Measurements from ENCODE around the gene NPIPA5. TPM values are rescaled to one million over a fixed set of nuclear protein-coding genes. Genes with fewer than 3 reads are reported as not detected.
"Not testable (repeated sequence)": the region's sequence is repeated elsewhere in the genome, so short reads cannot be mapped to it uniquely, and the experiment has no call there.

Gene NPIPA5
- total RNA-seq, 1 donor from 2014 or later, result 4.2 TPM

DNA sequence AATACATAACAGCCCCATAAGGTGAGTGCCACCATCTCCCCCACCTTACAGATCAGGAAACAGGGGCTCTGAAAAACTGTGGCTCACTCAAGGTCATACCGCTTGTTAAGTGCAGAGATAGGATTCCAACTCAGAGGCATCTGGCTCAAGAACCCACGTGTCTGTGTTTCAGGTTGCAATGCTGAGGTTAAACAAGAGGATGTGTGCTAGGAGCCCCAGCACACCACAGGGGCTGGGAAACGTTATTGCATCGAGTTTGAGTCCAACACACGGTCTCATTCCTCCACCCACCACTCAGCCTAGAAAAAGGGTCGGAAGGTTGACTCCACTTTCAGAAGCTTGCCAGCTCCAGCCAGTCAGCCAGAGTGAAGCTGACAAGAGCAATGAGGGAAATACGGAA lies 29.4 kb downstream of the NPIPA5 start:
- not testable (repeated sequence) for H3K27ac ChIP-seq (ENCODE audit: low read depth, low read length); H3K4me1 ChIP-seq (ENCODE audit: control insufficient read depth in 3 of 3, insufficient read depth in 3 of 3, low read length in 3 of 3); H3K27me3 ChIP-seq (ENCODE audit: control insufficient read depth in 3 of 3, insufficient read depth in 3 of 3, low read length in 3 of 3); H3K9ac ChIP-seq (ENCODE audit: low read depth in 1 of 3, low read length in 3 of 3); H3K4me3 ChIP-seq (ENCODE audit: low read length in 3 of 3); H3K9me3 ChIP-seq (ENCODE audit: control insufficient read depth in 3 of 3, low read length in 3 of 3); H3K36me3 ChIP-seq (ENCODE audit: control insufficient read depth in 3 of 3, insufficient read depth in 3 of 3, low read length in 3 of 3)

DNA sequence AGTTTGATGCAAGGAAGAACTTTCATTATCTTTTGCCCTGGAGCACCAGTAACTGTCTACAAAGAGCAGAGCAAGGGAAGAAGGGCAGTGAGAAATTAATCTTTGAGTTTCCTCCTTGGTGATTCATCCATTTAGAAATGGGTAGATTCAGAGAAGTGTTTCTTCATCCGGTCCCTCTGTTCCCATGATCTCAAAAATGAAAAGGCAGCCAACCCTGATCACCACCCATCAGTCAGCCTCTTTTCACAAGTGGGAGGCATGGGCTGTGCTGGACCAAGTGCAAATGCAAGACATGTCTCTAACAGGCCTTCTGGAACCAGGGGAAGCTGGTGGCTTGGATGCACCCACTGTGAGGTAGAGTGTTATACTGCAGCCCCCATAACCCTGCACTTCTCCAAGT lies 35.8 kb downstream of the NPIPA5 start:
- not testable (repeated sequence) for H3K27me3 ChIP-seq (ENCODE audit: control insufficient read depth in 3 of 3, insufficient read depth in 3 of 3, low read length in 3 of 3)

GRCh38 chr16:15338986-15339385 lies 39.1 kb downstream of the NPIPA5 start:
- not testable (repeated sequence) for H3K9ac ChIP-seq (ENCODE audit: low read depth in 1 of 3, low read length in 3 of 3); H3K36me3 ChIP-seq (ENCODE audit: control insufficient read depth in 3 of 3, insufficient read depth in 3 of 3, low read length in 3 of 3)

More for the DNA sequence above, 35.8 kb downstream of the NPIPA5 start:
- H3K9me3 ChIP-seq (ENCODE audit: control insufficient read depth in 3 of 3, low read length in 3 of 3); H3K36me3 ChIP-seq (ENCODE audit: control insufficient read depth in 3 of 3, insufficient read depth in 3 of 3, low read length in 3 of 3); H3K4me3 ChIP-seq (ENCODE audit: low read length in 3 of 3); H3K27ac ChIP-seq (ENCODE audit: low read depth, low read length); H3K4me1 ChIP-seq (ENCODE audit: control insufficient read depth in 3 of 3, insufficient read depth in 3 of 3, low read length in 3 of 3); H3K9ac ChIP-seq (ENCODE audit: low read depth in 1 of 3, low read length in 3 of 3): not testable (repeated sequence)

DNA sequence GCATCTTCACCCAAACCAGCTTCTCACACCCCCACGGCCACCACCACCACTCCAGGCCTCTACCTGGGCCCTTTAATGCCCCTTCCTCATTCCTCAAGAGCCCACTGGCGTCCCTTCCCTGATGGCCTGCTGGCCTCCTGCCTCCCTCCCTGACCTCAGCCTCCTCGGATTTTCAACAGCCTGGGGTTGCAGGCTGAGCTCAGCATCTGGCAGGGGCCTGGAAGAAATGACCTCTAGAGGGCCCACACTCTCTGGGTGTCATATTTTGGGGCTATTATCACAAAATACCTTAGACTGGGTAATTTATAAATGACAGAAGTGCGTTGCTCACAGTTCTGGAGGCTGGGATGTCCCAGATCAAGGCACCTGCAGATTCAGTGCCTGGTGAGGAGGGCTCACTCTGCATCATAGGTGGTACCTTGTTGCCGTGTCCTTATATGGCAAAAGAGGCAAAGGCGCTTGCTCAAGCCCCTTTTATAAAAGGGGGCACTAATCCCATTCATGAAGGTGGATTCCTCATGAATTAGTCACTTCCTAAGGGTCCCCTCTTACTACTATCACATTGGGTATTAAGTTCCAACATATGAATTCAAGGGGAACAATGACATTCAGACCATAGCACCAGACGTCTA lies 40.0 kb downstream of the NPIPA5 start:
- H3K36me3 ChIP-seq (ENCODE audit: control insufficient read depth in 3 of 3, insufficient read depth in 3 of 3, low read length in 3 of 3); H3K4me3 ChIP-seq (ENCODE audit: low read length in 3 of 3); H3K27me3 ChIP-seq (ENCODE audit: control insufficient read depth in 3 of 3, insufficient read depth in 3 of 3, low read length in 3 of 3); H3K9me3 ChIP-seq (ENCODE audit: control insufficient read depth in 3 of 3, low read length in 3 of 3); H3K27ac ChIP-seq (ENCODE audit: low read depth, low read length); H3K9ac ChIP-seq (ENCODE audit: low read depth in 1 of 3, low read length in 3 of 3); H3K4me1 ChIP-seq (ENCODE audit: control insufficient read depth in 3 of 3, insufficient read depth in 3 of 3, low read length in 3 of 3): not testable (repeated sequence)

More at GRCh38 chr16:15338986-15339385, 39.1 kb downstream of the NPIPA5 start:
- not testable (repeated sequence) for H3K4me1 ChIP-seq (ENCODE audit: control insufficient read depth in 3 of 3, insufficient read depth in 3 of 3, low read length in 3 of 3); H3K27ac ChIP-seq (ENCODE audit: low read depth, low read length); H3K9me3 ChIP-seq (ENCODE audit: control insufficient read depth in 3 of 3, low read length in 3 of 3); H3K27me3 ChIP-seq (ENCODE audit: control insufficient read depth in 3 of 3, insufficient read depth in 3 of 3, low read length in 3 of 3); H3K4me3 ChIP-seq (ENCODE audit: low read length in 3 of 3)

- not testable (repeated sequence) for H3K36me3 ChIP-seq (ENCODE audit: control insufficient read depth in 3 of 3, insufficient read depth in 3 of 3, low read length in 3 of 3); H3K27me3 ChIP-seq (ENCODE audit: control insufficient read depth in 3 of 3, insufficient read depth in 3 of 3, low read length in 3 of 3); H3K4me3 ChIP-seq (ENCODE audit: low read length in 3 of 3); H3K9me3 ChIP-seq (ENCODE audit: control insufficient read depth in 3 of 3, low read length in 3 of 3); H3K9ac ChIP-seq (ENCODE audit: low read depth in 1 of 3, low read length in 3 of 3); H3K27ac ChIP-seq (ENCODE audit: low read depth, low read length); H3K4me1 ChIP-seq (ENCODE audit: control insufficient read depth in 3 of 3, insufficient read depth in 3 of 3, low read length in 3 of 3)
These were observed 42.5 kb downstream of the NPIPA5 start for GRCh38 chr16:15335609-15336008.

- not testable (repeated sequence) for H3K36me3 ChIP-seq (ENCODE audit: control insufficient read depth in 3 of 3, insufficient read depth in 3 of 3, low read length in 3 of 3); H3K4me3 ChIP-seq (ENCODE audit: low read length in 3 of 3); H3K9me3 ChIP-seq (ENCODE audit: control insufficient read depth in 3 of 3, low read length in 3 of 3); H3K27ac ChIP-seq (ENCODE audit: low read depth, low read length); H3K27me3 ChIP-seq (ENCODE audit: control insufficient read depth in 3 of 3, insufficient read depth in 3 of 3, low read length in 3 of 3); H3K9ac ChIP-seq (ENCODE audit: low read depth in 1 of 3, low read length in 3 of 3); H3K4me1 ChIP-seq (ENCODE audit: control insufficient read depth in 3 of 3, insufficient read depth in 3 of 3, low read length in 3 of 3)
These were observed 44.1 kb downstream of the NPIPA5 start for GRCh38 chr16:15333969-15334368.

- not testable (repeated sequence) for H3K9me3 ChIP-seq (ENCODE audit: control insufficient read depth in 3 of 3, low read length in 3 of 3); H3K27ac ChIP-seq (ENCODE audit: low read depth, low read length); H3K4me1 ChIP-seq (ENCODE audit: control insufficient read depth in 3 of 3, insufficient read depth in 3 of 3, low read length in 3 of 3); H3K9ac ChIP-seq (ENCODE audit: low read depth in 1 of 3, low read length in 3 of 3); H3K27me3 ChIP-seq (ENCODE audit: control insufficient read depth in 3 of 3, insufficient read depth in 3 of 3, low read length in 3 of 3); H3K4me3 ChIP-seq (ENCODE audit: low read length in 3 of 3); H3K36me3 ChIP-seq (ENCODE audit: control insufficient read depth in 3 of 3, insufficient read depth in 3 of 3, low read length in 3 of 3)
These were observed 47.1 kb downstream of the NPIPA5 start for GRCh38 chr16:15330978-15331377.

- not testable (repeated sequence) for H3K9ac ChIP-seq (ENCODE audit: low read depth in 1 of 3, low read length in 3 of 3); H3K9me3 ChIP-seq (ENCODE audit: control insufficient read depth in 3 of 3, low read length in 3 of 3); H3K36me3 ChIP-seq (ENCODE audit: control insufficient read depth in 3 of 3, insufficient read depth in 3 of 3, low read length in 3 of 3); H3K27me3 ChIP-seq (ENCODE audit: control insufficient read depth in 3 of 3, insufficient read depth in 3 of 3, low read length in 3 of 3); H3K4me3 ChIP-seq (ENCODE audit: low read length in 3 of 3); H3K4me1 ChIP-seq (ENCODE audit: control insufficient read depth in 3 of 3, insufficient read depth in 3 of 3, low read length in 3 of 3); H3K27ac ChIP-seq (ENCODE audit: low read depth, low read length)
These were observed 53.1 kb downstream of the NPIPA5 start for GRCh38 chr16:15324954-15325353.

DNA sequence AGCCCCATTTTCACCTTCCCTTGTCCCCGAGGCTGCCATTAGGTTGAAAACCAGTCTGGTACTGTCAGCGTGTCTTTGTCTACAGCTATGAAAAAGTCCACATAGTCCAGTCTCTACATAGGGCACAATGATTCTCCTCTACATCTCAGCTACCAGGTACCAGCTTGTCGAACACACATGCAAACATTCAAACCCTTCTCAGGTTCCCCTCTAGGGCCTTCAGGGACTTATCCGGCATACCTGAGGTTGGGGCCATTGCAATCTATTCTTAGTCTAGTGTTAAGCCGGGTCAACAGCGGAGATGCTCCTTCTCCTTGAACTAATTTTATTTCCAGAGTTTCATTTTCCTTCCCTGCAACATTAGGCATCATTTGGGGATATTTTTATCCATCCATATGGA lies 54.7 kb downstream of the NPIPA5 start:
- H3K27me3 ChIP-seq (ENCODE audit: control insufficient read depth in 3 of 3, insufficient read depth in 3 of 3, low read length in 3 of 3); H3K4me3 ChIP-seq (ENCODE audit: low read length in 3 of 3); H3K9ac ChIP-seq (ENCODE audit: low read depth in 1 of 3, low read length in 3 of 3); H3K9me3 ChIP-seq (ENCODE audit: control insufficient read depth in 3 of 3, low read length in 3 of 3); H3K4me1 ChIP-seq (ENCODE audit: control insufficient read depth in 3 of 3, insufficient read depth in 3 of 3, low read length in 3 of 3); H3K36me3 ChIP-seq (ENCODE audit: control insufficient read depth in 3 of 3, insufficient read depth in 3 of 3, low read length in 3 of 3); H3K27ac ChIP-seq (ENCODE audit: low read depth, low read length): not testable (repeated sequence)

GRCh38 chr16:15321221-15321620 lies 56.9 kb downstream of the NPIPA5 start:
- H3K9me3 ChIP-seq (ENCODE audit: control insufficient read depth in 3 of 3, low read length in 3 of 3); H3K4me1 ChIP-seq (ENCODE audit: control insufficient read depth in 3 of 3, insufficient read depth in 3 of 3, low read length in 3 of 3); H3K27me3 ChIP-seq (ENCODE audit: control insufficient read depth in 3 of 3, insufficient read depth in 3 of 3, low read length in 3 of 3); H3K9ac ChIP-seq (ENCODE audit: low read depth in 1 of 3, low read length in 3 of 3); H3K36me3 ChIP-seq (ENCODE audit: control insufficient read depth in 3 of 3, insufficient read depth in 3 of 3, low read length in 3 of 3); H3K27ac ChIP-seq (ENCODE audit: low read depth, low read length); H3K4me3 ChIP-seq (ENCODE audit: low read length in 3 of 3): not testable (repeated sequence)

DNA sequence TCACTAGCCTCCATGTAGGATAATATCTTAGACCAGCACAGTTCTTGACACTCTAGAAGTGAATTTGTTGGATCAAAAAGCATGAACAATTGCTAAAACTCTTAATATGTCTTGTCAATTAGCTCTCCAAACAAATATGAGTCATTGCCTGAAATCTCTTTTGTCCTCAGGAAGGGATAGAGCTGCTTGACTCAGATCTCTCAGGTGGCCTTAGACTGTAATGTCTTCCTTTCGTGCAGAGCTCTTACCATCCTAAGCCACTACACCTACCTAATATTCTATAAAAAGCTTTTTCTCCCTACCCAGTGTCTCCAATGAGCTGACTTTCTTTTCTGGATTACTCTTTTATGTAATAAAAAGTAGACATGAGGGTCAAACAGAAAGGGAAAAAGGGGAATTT lies 63.5 kb downstream of the NPIPA5 start:
- not testable (repeated sequence) for H3K27me3 ChIP-seq (ENCODE audit: control insufficient read depth in 3 of 3, insufficient read depth in 3 of 3, low read length in 3 of 3); H3K4me1 ChIP-seq (ENCODE audit: control insufficient read depth in 3 of 3, insufficient read depth in 3 of 3, low read length in 3 of 3); H3K27ac ChIP-seq (ENCODE audit: low read depth, low read length); H3K4me3 ChIP-seq (ENCODE audit: low read length in 3 of 3); H3K9me3 ChIP-seq (ENCODE audit: control insufficient read depth in 3 of 3, low read length in 3 of 3); H3K36me3 ChIP-seq (ENCODE audit: control insufficient read depth in 3 of 3, insufficient read depth in 3 of 3, low read length in 3 of 3); H3K9ac ChIP-seq (ENCODE audit: low read depth in 1 of 3, low read length in 3 of 3)

Measured in skeletal muscle tissue (tissue), 4 donors.